PC-9 (cell line): ENCODE results near the gene SEC23IP. TPM values are rescaled to one million over a fixed set of nuclear protein-coding genes. Genes with fewer than 3 reads are reported as not detected.
"Not testable (repeated sequence)": the region's sequence is repeated elsewhere in the genome, so short reads cannot be mapped to it uniquely, and the experiment has no call there.

Experiments
- BruUV-seq: library from RNA; stranded (reverse); fragments of 400-500 nt; replicated peaks from 2 replicates; lab custom pipeline; 2021; lab: Mats Ljungman, UMichigan
- CTCF ChIA-PET: fragments of 300-600 bp; sonication (Branson Sonifier 250); formaldehyde crosslinking; loops from one replicate; lab custom pipeline; 2022; ENCODE audit warnings: antibody characterized with exemption; lab: Charles Lee
- POLR2A ChIA-PET: fragments of 300-600 bp; sonication (Branson Sonifier 250); formaldehyde crosslinking; loops from one replicate; lab custom pipeline; 2022; ENCODE audit warnings: antibody characterized with exemption; ENCODE audit not compliant: unreplicated experiment; lab: Charles Lee
- DNase-seq, 2 experiments: peaks; one replicate each; pipeline versions ENCODE4 v3.0.0 to v3.0.0-alpha.2; 2015 to 2022; ENCODE audit warnings: mixed read lengths in 1 of 2
- H2AFZ ChIP-seq: fragments of 200-600 bp; sonication (generic); 2 replicates; pipeline ENCODE4 v1.8.1; 2017; ENCODE audit warnings: antibody characterized with exemption
- H3F3A ChIP-seq: fragments of 200-600 bp; sonication (generic); 2 replicates; pipeline ENCODE4 v1.8.1; 2017; ENCODE audit warnings: antibody characterized with exemption, mild to moderate bottlenecking, low read depth; ENCODE audit not compliant: insufficient read depth
- H3K27ac ChIP-seq: fragments of 200-600 bp; sonication (generic); 2 replicates; pipeline ENCODE4 v1.6.1; 2016; ENCODE audit warnings: mixed run types
- H3K27me3 ChIP-seq: fragments of 200-600 bp; sonication (generic); 2 replicates; pipeline ENCODE4 v1.6.1; 2016; ENCODE audit warnings: low read depth, mixed run types; ENCODE audit not compliant: insufficient read depth
- H3K36me3 ChIP-seq: fragments of 200-600 bp; sonication (generic); 2 replicates; pipeline ENCODE4 v1.6.1; 2016; ENCODE audit warnings: low read depth, mixed run types
- H3K4me1 ChIP-seq: fragments of 200-600 bp; sonication (generic); replicated peaks from 2 replicates; pipeline ENCODE4 v1.6.1; 2016; ENCODE audit warnings: mixed run types; ENCODE audit not compliant: insufficient read depth
- H3K4me2 ChIP-seq: fragments of 200-600 bp; sonication (generic); 2 replicates; pipeline ENCODE4 v1.6.1; 2017; ENCODE audit warnings: mixed run types
- H3K4me3 ChIP-seq: fragments of 200-600 bp; sonication (generic); 2 replicates; pipeline ENCODE4 v1.6.1; 2016; ENCODE audit warnings: mixed run types
- H3K79me2 ChIP-seq: fragments of 200-600 bp; sonication (generic); 2 replicates; pipeline ENCODE4 v1.6.1; 2017; ENCODE audit warnings: low read depth, mixed run types
- H3K9me2 ChIP-seq: fragments of 200-600 bp; sonication (generic); 2 replicates; pipeline ENCODE4 v1.8.1; 2017; ENCODE audit warnings: mild to moderate bottlenecking; ENCODE audit not compliant: insufficient read depth
- H3K9me3 ChIP-seq: fragments of 200-600 bp; sonication (generic); 2 replicates; pipeline ENCODE4 v1.8.1; 2016; ENCODE audit warnings: low read depth; ENCODE audit not compliant: insufficient read depth
- H4K20me1 ChIP-seq: fragments of 200-600 bp; sonication (generic); 2 replicates; pipeline ENCODE4 v1.8.1; 2017; ENCODE audit not compliant: insufficient read depth
- EZH2 ChIP-seq: fragments of 200-600 bp; sonication (generic); IDR thresholded peaks from 2 replicates; pipeline ENCODE4 v1.8.0; 2017; ENCODE audit warnings: antibody characterized with exemption, low read depth
- intact Hi-C: fragments of 100-400 bp; cut with micrococcal nuclease; formaldehyde crosslinking; loops from one replicate; pipeline ENCODE4 v1.10.0; 2022; ENCODE audit not compliant: unreplicated experiment
- total RNA-seq: library from RNA; stranded (reverse); gene quantifications from 2 replicates; pipeline ENCODE4 v1.2.3, GENCODE V29; 2021
- TF ChIP-seq, protein P1 (sequence below): fragments of 200-600 bp; sonication (generic); conservative IDR thresholded peaks from 2 replicates; pipeline ENCODE4 v1.6.1; 2017; ENCODE audit warnings: mixed run types, antibody characterized with exemption, mild to moderate bottlenecking, moderate library complexity

SEC23IP gene
- total RNA-seq, 1 experiment from 2014 or later: 33.2 TPM

DNA sequence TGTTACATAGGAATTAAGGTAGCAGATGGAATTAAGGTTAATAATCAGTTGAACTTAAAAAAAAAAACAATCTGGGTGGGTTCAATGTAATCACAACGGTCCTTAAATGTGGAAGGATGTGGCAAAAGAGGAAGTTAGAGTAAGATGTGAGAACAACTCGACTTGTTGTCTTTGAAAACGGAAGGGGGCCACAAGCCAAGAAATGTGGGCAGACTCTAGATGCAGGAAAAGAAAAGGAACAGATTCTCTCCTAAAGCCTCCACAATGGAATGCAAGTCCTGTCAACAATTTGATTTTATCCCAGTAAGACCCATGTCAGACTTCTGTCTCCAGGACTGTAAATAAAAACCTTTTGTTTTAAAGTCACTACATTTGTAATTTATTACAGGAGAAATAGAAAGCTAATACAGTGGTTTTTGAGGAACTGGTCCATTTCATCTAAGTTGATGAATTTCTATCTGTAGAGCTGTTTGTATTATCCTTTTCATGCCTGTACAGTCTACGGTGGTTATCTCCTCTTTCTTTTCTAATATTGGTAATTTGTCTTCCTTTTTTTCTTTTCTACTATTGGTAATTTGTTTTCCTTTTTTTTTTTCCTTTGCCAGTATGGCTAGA, 28.5 kb upstream of the SEC23IP start:
- peaks cover 16% of the 10 kb centered on the region for H4K20me1 ChIP-seq
- H3K4me1 ChIP-seq: no peaks in the 10 kb centered on the region
- DNase-seq: no peak
- H3F3A ChIP-seq: peaks cover 18% of the 10 kb centered on the region; the same call in 1 of the 2 replicates
- H3K27me3 ChIP-seq: no peaks in the 10 kb centered on the region
- intact Hi-C loops: no loop called here
- H3K36me3 ChIP-seq: no peaks in the 10 kb centered on the region
- H3K9me2 ChIP-seq: no peaks in the 10 kb centered on the region
- CTCF ChIA-PET: interaction anchor here (0.5 to 0.6 kb wide), 3 partner anchors 174 to 721 kb away, joined by 3 to 15 read pairs (median 12); no protein-coding TSS in a partner anchor
- H3K27ac ChIP-seq: no peak overlapping the region
- no peaks in the 10 kb centered on the region for H3K9me3 ChIP-seq
- POLR2A ChIA-PET: no interaction called here
- no peak overlapping the region for H3K4me3 ChIP-seq
- no TSS peak for BruUV-seq
- no peak overlapping the region for H2AFZ ChIP-seq
- peaks cover 89% of the 10 kb centered on the region for H3K79me2 ChIP-seq
- TF ChIP-seq, protein P1, sequence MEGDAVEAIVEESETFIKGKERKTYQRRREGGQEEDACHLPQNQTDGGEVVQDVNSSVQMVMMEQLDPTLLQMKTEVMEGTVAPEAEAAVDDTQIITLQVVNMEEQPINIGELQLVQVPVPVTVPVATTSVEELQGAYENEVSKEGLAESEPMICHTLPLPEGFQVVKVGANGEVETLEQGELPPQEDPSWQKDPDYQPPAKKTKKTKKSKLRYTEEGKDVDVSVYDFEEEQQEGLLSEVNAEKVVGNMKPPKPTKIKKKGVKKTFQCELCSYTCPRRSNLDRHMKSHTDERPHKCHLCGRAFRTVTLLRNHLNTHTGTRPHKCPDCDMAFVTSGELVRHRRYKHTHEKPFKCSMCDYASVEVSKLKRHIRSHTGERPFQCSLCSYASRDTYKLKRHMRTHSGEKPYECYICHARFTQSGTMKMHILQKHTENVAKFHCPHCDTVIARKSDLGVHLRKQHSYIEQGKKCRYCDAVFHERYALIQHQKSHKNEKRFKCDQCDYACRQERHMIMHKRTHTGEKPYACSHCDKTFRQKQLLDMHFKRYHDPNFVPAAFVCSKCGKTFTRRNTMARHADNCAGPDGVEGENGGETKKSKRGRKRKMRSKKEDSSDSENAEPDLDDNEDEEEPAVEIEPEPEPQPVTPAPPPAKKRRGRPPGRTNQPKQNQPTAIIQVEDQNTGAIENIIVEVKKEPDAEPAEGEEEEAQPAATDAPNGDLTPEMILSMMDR: no peak
- no peak for TF ChIP-seq EZH2
- H3K4me2 ChIP-seq: no peak overlapping the region

DNA sequence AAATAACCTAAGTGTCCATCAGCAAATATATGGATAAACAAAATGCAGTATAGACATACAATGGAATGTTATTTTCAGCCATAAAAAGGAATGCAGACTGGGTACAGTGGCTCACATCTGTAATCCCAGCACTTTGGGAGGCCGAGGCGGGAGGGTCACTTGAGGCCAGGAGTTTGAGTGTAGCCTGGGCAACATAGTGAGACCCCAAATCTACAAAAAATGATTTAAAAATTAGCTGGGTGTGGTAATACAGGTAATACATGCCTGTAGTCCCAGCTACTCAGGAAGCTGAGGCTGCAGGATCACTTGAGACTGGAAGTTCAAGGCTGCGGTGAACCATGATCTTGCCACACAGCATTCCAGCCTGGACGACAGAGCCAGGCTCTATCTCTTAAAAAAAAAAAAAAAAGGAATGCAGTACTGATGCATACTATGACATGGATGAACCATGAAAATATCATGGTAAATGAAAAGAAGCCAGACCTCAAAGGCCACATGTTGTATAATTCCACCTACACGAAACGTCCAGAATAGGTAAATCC, 26.8 kb upstream of the SEC23IP start:
- BruUV-seq: no TSS peak
- no peak for DNase-seq
- peaks cover 96% of the 10 kb centered on the region for H3K79me2 ChIP-seq
- no peaks in the 10 kb centered on the region for H3K36me3 ChIP-seq
- ChIA-PET POLR2A (interaction anchor here (0.7 kb wide), 1 partner anchor 1015 kb away, joined by 5 read pairs; no protein-coding TSS in a partner anchor), CTCF (no interaction called here)
- H2AFZ ChIP-seq: no peak overlapping the region
- peaks cover 5% of the 10 kb centered on the region; the same call in 1 of the 2 replicates for H3K4me1 ChIP-seq
- H3F3A ChIP-seq: peaks cover 5% of the 10 kb centered on the region; the same call in 1 of the 2 replicates
- no peaks in the 10 kb centered on the region for H3K27me3 ChIP-seq
- no peak overlapping the region for H3K4me3 ChIP-seq
- no peaks in the 10 kb centered on the region for H3K9me2 ChIP-seq
- H3K27ac ChIP-seq: no peak overlapping the region
- H3K9me3 ChIP-seq: no peaks in the 10 kb centered on the region
- no peak overlapping the region for H3K4me2 ChIP-seq
- H4K20me1 ChIP-seq: peaks cover 19% of the 10 kb centered on the region
- intact Hi-C loops: no loop called here
- no peak for TF ChIP-seq EZH2
- TF ChIP-seq, protein P1: no peak

DNA sequence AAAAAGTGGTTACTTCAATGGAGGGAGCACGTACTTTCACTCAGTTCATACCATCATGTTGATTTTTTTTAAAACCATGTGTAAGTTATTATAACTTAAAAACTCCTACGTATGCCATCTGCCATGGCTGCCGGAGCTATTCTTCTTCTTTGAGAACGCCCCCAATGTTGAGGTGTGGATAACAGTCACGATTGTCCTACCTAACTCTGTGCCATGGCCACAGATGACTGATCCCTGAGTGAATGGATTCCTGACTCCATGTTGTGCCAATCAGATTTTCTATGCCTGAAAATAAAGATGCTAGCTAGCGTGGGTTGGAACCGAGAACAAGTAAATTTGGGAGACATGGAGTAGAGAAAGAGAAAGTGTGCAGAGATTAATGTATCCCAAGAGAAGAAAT, 25.2 kb upstream of the SEC23IP start:
- intact Hi-C loops: no loop called here
- BruUV-seq: no TSS peak
- no peak for DNase-seq
- Histone ChIP-seq H3K27ac (no peak overlapping the region), H3K9me3 (no peaks in the 10 kb centered on the region), H3K36me3 (no peaks in the 10 kb centered on the region), H3K4me2 (no peak overlapping the region), H3F3A (no peaks in the 10 kb centered on the region), H3K4me1 (peaks cover 13% of the 10 kb centered on the region), H3K79me2 (peaks cover 95% of the 10 kb centered on the region), H3K4me3 (no peak overlapping the region), H2AFZ (no peak overlapping the region), H4K20me1 (peaks cover 27% of the 10 kb centered on the region), H3K27me3 (no peaks in the 10 kb centered on the region), H3K9me2 (no peaks in the 10 kb centered on the region)
- ChIA-PET POLR2A (no interaction called here), CTCF (interaction anchor here (0.5 kb wide), 1 partner anchor 186 kb away, joined by 3 read pairs; no protein-coding TSS in a partner anchor)
- no peak for TF ChIP-seq EZH2
- TF ChIP-seq, protein P1: no peak

DNA sequence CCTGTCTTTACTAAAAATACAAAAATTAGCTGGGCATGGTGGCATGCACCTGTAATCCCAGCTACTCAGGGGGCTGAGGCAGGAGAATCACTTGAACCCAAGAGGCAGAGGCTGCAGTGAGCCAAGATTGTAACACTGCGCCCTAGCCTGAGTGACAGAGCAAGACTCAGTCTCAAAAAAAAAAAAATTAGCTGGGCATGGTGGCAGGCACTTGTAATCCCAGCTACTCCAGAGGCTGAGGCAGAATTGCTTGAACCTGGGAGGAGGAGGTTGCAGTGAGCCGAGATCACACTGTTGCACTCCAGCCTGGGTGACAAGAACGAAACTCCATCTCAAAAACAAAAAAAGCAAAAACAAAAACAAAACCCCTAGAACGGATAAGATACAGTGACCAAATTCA, 23.1 kb upstream of the SEC23IP start:
- DNase-seq, intact Hi-C loops, H3K9me2 ChIP-seq, H3K27ac ChIP-seq, H2AFZ ChIP-seq, POLR2A ChIA-PET, H3K4me3 ChIP-seq, H3K27me3 ChIP-seq, BruUV-seq, H3K36me3 ChIP-seq, H3F3A ChIP-seq, H3K4me2 ChIP-seq, CTCF ChIA-PET, H3K9me3 ChIP-seq: not testable (repeated sequence)
- Histone ChIP-seq H4K20me1 (peaks cover 27% of the 10 kb centered on the region), H3K4me1 (peaks cover 17% of the 10 kb centered on the region), H3K79me2 (peaks cover 74% of the 10 kb centered on the region)
